ENCODE data around the gene COL4A4. TPM values are rescaled to one million over a fixed set of nuclear protein-coding genes. Genes with fewer than 3 reads are reported as not detected.

COL4A4 gene
- total and polyA plus RNA-seq, 2 of the 13 experiments (the other 11 are each of a cell fraction or from before 2014, with no cell fraction given): not detected

DNA sequence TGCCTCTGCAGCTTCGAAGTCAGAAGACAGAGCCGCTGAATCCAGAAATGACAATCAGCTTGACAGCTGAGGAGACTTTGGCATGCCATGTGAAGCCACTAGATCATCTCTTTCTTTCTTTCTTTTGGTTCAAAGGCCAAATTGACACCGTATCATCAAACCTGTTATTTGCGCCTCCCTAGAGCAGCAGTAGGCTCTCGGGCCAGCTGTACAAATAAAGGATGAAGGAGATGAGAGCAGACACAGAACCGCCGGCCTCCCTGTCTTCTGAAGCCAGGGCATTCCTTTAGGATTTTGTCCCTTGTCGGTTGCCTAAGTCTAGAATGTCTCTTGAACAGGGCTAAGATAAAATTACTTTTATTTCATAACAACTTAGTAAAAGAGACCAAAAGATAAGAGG is 36.8 kb downstream of the COL4A4 start:
- ChIA-PET CTCF (ENCODE audit: low intra/inter-chr PET ratio, low total read pairs) (no interaction called here), POLR2A (no interaction called here)
- Histone ChIP-seq H3K27ac (ENCODE audit: extremely low read length, insufficient read depth, low read length) (no peak overlapping the region), H3K79me2 (ENCODE audit: insufficient read depth, low read length) (no peaks in the 10 kb centered on the region), H3K36me3 (replicated peaks in 1 of 2; ENCODE audit: control insufficient read depth in 1 of 2, insufficient read depth in 2 of 2, low read length in 2 of 2) (no peaks in the 10 kb centered on the region), H3K4me2 (ENCODE audit: low read depth, low read length) (no peak overlapping the region), H3K9me3 (ENCODE audit: low read length) (no peaks in the 10 kb centered on the region), H3K9ac (ENCODE audit: insufficient read depth, low read depth, low read length) (no peak overlapping the region), H3K4me3 (replicated peaks in 1 of 3; ENCODE audit: insufficient read depth in 1 of 3, low read depth in 2 of 3, low read length in 3 of 3) (no peak overlapping the region), H3K27me3 (ENCODE audit: control insufficient read depth in 1 of 2, insufficient read depth in 2 of 2, low read length in 2 of 2) (peaks cover 2 to 25% of the 10 kb centered on the region in 2 experiments; a peak in 3 of 5 replicates), H2AFZ (ENCODE audit: low read length) (no peak overlapping the region), H4K20me1 (ENCODE audit: insufficient read depth, low read length) (no peaks in the 10 kb centered on the region), H3K4me1 (ENCODE audit: insufficient read depth, low read length) (no peaks in the 10 kb centered on the region)
- DNase-seq (ENCODE audit: low spot score) (no peak), ATAC-seq (no peak), FAIRE-seq (no peak)
- BruUV-seq (replicated peaks): no TSS peak
- intact Hi-C loops (cut with micrococcal nuclease; ENCODE audit: unreplicated experiment) (loop anchor here (10.0 kb wide), 1 partner anchor 528 kb away; no protein-coding TSS in a partner anchor), in situ Hi-C loops (cut with HindIII; ENCODE audit: extremely low pct_ligation_motif_present, low pct_unique_long_range_greater_than_20kb) (loop anchor here (5.0 kb wide), 1 partner anchor 115 kb away; no protein-coding TSS in a partner anchor)
- TF ChIP-seq NFYB (CRISPR knock-in tag; IDR thresholded peaks at IDR 0.05): no peak
- TF ChIP-seq, protein P1, sequence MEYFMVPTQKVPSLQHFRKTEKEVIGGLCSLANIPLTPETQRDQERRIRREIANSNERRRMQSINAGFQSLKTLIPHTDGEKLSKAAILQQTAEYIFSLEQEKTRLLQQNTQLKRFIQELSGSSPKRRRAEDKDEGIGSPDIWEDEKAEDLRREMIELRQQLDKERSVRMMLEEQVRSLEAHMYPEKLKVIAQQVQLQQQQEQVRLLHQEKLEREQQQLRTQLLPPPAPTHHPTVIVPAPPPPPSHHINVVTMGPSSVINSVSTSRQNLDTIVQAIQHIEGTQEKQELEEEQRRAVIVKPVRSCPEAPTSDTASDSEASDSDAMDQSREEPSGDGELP (IDR thresholded peaks at IDR 0.05; ENCODE audit: borderline replicate concordance, low read depth): peak; percentile 34; the same call in 1 of the 2 replicates
- TF ChIP-seq U2AF2 (IDR thresholded peaks at IDR 0.05; ENCODE audit: low read depth, low read length): no peak
- TF ChIP-seq, protein P2, sequence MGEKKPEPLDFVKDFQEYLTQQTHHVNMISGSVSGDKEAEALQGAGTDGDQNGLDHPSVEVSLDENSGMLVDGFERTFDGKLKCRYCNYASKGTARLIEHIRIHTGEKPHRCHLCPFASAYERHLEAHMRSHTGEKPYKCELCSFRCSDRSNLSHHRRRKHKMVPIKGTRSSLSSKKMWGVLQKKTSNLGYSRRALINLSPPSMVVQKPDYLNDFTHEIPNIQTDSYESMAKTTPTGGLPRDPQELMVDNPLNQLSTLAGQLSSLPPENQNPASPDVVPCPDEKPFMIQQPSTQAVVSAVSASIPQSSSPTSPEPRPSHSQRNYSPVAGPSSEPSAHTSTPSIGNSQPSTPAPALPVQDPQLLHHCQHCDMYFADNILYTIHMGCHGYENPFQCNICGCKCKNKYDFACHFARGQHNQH (CRISPR knock-in tag; IDR thresholded peaks at IDR 0.05): no peak
- no peak for TF ChIP-seq IRF9 (CRISPR knock-in tag; IDR thresholded peaks at IDR 0.05; ENCODE audit: borderline replicate concordance)
- TF ChIP-seq PHF21A (CRISPR knock-in tag; IDR thresholded peaks at IDR 0.05): no peak
- no peak for TF ChIP-seq ZNF124 (CRISPR knock-in tag; IDR thresholded peaks at IDR 0.05)
- no peak for TF ChIP-seq ZBTB7B (CRISPR knock-in tag; IDR thresholded peaks at IDR 0.05)
- 15% methylated on average over 8 of the region's 8 CpGs for WGBS (ENCODE audit: low lambda C conversion rate)

Data from HepG2 (cell line).